Stimulated activated CD8-positive, alpha-beta memory T cell treated with anti-CD3 and anti-CD28 coated beads, Interleukin-12 subunit alpha, Interleukin-12 subunit beta, amount 100 ng/mL, for 1 hour (primary cell): Measurements from ENCODE around the gene STAB2.

Source experiments
- DNase-seq: peaks from one replicate; pipeline ENCODE4 v3.0.0-alpha.2; 2020; ENCODE audit warnings: low read depth

STAB2 gene

DNA sequence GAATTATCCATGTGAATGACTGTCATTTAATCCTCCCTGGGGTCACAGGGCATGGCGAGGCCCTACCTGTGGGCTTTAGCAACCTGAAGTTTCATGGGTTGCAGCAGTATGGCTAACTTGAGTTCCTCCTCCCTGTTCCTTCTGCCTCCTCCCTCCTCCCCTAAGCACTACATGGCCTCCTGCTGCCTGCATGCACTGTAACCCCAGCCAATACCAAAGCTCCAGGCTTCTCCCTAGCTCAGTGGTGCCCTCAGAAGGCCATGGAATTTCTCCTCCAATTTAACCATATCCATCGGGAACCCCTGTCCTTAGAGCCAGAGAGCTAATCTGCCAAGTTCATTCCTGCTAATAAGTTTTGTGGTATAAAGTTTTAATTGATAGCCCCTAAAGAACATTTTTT, 158.9 kb downstream of the STAB2 start:
- no peak for DNase-seq

DNA sequence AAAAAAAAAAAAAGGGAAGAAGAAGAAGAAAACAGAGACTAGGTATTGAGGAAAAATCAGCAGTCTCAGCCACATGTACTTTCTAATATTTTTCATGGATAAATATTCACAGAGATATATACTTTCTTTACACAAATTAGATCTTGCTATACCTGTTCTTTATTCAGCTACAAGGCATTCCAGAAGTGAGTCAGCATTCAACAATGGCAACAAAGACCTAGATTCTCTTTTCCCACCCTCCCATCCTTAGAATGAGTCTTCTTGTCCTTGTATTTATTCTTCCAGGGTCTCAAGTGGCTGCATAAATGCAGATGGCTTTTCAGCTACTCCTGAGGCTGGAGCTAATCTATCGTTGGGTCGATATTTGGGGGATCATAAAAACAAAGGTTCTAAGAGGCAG, 160.9 kb downstream of the STAB2 start:
- no peak for DNase-seq

DNA sequence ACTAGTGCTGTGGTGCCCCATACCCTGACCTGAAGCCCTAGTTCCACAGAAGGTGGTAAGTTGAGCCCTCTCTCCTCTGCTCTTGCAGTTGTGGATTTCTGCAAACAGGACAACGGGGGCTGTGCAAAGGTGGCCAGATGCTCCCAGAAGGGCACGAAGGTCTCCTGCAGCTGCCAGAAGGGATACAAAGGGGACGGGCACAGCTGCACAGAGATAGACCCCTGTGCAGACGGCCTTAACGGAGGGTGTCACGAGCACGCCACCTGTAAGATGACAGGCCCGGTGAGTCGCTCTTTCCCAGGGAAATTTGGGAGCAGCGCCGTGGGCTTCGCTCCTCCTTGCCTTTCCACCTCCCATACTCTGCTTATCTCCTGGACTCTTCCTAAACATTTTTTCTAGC, 161.8 kb downstream of the STAB2 start:
- no peak for DNase-seq

DNA sequence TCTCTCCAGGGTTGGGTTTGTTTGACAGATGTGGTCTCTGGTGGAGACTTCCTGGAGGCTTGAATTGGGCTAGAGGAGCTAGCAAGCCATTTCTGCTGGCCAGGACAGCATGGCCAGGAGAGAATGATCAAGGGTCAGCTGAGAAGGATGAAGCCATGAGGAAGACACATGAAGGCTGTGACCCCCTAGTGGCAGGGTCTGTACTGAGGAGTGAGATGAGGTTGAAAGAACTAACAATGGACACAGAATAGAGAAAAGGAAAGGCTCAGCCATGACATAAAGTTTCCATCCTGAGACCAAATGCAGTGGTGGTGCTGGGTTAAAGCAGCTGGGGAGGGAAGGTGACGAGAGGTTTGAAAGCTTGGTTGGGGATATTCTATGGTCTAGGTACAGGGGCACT, 164.1 kb downstream of the STAB2 start:
- DNase-seq: no peak

GRCh38 chr12:103751600-103751999, 164.5 kb downstream of the STAB2 start:
- DNase-seq: no peak

DNA sequence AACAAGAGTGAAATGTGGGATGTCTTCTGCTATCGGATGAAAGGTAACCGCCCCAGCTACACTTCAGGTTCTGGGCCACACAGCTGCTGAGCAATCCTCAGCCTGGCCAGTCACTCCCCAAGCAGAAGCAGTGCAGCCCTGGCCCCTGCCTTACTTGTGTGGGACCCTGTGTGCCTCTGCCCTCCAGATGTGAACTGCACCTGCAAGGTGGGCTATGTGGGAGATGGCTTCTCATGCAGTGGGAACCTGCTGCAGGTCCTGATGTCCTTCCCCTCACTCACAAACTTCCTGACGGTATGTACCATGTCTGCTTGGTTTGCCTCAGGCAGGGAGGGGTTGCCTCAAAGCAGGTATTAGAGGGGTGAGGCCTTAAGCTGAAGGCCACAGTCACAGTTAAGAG, 168.4 kb downstream of the STAB2 start:
- DNase-seq: no peak

GRCh38 chr12:103756443-103756842, 169.4 kb downstream of the STAB2 start:
- DNase-seq: no peak

- DNase-seq: no peak
Measured at GRCh38 chr12:103757248-103757647, 170.2 kb downstream of the STAB2 start.

DNA sequence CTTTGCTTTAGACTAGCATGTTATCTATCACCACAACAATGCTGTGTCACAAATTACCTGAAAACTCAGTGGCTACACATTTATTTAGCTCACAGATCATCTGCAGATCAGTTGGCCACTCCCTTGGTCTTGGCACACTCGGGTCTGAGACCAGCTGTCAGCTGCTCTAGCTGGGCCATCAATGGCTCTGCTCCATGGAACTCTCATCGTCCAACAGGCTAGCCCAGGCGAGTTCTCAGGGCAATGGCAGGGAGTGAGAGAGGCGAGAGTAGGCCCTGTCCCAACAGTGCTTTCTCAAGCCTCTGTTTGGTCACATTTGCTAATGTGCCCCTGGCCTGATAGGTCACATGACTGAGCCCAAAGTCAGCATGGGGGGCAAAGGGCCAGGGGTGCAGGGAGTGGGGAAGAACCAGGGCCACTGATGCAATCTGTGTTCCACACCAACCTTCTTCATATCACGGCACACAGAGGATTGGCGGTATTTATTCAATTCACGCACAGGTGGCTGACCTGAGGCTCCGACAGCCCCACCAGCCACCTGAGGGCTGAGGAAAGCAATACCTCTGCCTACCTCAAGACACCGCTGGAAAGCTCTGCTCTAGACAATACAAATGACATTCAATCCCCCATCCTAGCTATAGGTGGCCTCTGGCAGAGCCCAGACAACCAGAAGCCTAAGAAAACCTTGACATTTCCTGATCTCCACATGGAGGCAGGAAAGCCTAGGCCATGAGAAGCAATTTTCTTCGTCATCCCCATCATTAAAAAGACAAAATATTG, 171.4 kb downstream of the STAB2 start:
- DNase-seq: no peak

DNA sequence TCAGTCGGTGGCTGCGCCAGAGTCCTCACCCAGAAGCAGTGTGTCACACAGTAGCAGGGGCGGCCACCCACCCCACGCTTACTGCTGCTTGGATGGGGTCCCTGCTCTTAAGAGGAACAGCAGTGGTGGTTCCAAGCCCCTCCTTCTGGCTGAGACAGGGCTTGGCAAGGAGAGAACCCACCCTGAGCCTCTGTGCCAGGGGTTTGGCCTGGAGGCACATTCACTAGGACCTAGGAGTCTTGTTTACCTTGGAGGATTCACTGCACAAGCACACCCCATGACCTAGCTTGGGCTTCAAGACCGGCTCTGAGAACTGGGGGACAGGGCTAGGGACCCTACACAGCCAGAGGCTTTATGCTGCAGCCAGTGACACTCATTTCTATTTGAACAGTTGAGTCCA, 175.4 kb downstream of the STAB2 start:
- DNase-seq: no peak

- DNase-seq: no peak
Measured at GRCh38 chr12:103765322-103765721, 178.2 kb downstream of the STAB2 start.

DNA sequence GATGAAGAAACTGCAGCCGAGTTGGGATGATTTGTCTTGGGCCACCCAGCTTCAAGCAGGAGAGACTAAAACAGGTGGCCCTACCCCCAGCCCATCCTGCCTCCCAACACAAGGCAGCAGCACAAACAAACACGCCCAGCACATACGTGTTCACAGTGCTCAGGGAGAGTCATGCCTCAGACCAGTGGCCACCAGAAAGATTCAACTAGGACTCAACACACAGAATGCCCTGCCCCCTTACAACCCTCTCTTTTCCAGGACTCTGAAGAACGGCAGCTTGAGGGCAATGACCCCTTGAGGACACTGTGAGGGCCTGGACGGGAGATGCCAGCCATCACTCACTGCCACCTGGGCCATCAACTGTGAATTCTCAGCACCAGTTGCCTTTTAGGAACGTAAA, 179.0 kb downstream of the STAB2 start:
- no peak for DNase-seq

DNA sequence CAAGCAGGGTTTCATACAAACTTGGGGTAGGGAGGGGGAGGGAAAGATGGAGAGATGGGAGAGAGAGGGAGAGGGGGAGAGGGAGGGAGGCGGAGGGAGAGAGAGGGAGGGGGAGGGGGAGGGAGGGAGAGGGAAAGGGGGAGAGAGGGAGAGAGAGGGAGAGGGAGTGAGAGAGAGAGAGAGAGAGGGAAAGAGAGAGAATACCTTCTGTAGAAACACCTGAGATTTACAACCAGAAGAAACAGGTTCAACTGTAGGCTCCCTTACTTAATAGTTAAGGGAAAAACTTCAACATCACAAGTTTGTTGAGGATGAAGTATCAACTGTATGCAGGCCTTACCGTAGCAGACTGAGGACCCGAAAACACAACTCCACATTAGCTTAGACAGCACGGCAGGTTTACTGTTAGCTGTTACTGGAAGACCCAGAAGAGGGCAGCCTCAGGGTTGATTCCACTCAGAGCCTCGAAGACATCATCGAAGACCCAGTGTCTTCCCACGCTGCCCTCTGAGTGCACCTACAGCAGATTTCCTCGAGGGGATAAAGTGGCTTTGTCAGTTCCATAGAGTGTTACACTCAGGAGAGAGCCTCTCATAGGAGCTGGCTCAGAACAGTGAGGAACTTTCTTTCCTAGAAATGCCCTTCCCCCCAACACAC, 181.5 kb downstream of the STAB2 start:
- DNase-seq: no peak

- DNase-seq: no peak
Measured at GRCh38 chr12:103769240-103769945, 182.3 kb downstream of the STAB2 start.

DNA sequence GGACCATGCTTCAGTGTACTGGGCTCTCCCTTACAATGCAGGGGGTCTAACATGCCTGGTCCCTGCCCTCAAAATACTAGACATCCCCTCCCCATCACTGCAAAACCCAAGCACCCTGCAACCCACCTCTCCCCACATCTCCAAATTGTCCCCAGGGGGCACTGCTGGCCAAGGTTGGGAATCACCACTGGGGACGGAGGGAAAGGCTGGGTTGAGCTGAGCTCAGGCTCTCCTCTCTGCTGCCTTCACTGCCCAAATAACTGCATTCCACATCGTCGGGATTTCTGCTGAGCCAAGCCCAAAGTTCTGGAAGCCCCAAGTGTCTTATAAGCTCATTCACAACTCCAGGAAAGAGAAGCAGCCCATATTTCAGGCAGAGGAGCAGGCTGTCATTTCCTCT, 184.4 kb downstream of the STAB2 start:
- DNase-seq: no peak

DNA sequence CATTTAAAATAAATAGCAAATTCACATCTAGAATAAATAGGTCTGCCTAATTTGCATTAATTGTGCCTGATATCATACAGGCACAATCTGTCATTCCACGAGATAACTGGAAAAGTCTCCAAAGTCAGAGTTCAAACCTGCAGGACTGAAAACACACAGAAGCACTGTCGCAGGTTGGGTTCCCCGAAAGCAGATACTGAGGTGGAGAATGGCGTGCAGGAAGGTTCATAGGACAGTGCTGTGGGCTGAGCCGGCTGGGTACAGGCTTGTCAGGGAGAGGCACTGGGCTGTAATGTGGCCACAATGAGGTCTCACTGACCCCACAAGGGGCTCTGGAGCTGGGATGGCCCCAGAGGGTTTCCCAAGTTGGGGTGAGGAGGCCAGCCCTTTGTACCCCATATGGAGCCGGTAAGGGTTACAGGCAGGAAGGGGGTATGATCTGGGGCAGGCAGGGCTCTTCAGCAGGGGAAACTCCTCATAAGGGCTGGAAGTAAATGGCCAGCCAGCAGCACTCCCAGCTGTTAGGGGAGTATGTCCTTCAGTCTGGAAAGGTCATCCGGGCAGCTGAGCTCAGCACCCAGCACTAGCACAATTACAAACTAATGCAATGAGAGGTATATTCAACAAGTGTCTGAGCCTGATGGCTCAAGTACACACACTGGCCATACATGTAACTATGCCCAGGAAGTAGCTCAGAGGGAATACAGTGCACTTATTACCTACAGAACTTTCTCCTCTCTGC, 185.5 kb downstream of the STAB2 start:
- DNase-seq: no peak

DNA sequence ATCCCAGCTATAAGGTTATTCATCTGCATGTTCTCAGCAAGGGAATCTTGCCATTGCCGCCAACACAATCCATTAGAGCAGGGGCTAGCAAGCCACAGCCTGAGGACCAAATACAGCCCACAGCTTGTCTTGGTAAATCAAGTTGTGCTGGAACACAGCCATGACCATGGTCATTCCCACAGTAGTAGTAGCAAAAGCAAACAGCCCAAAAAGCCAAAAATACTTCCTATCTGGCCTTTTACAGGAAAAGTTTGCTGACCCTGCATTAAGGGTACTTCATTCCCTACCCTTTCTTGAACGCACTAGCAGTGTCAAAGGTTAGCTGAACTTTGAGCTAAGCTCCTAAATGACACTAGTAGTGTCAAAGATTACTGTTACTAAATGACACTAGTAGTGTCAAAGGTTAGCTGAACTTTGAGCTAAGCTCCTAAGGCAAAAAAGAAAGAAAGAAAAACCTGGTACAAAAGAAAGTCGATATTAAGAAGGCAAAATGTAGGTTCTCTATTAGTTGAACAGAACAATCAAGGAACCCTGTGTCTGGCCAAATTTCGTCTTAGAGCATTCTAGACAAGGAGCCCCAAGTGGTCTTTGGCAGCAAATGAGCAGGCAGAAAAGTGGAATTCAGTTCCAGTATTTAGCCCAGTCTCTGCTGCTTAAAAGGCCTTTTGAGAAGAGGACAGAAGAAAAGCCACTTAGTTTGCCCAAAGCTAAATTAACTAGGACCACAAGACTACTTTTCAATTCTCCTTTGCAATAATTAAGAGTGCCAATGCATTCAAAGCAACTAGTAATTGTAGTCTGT, 186.2 kb downstream of the STAB2 start:
- DNase-seq: no peak

DNA sequence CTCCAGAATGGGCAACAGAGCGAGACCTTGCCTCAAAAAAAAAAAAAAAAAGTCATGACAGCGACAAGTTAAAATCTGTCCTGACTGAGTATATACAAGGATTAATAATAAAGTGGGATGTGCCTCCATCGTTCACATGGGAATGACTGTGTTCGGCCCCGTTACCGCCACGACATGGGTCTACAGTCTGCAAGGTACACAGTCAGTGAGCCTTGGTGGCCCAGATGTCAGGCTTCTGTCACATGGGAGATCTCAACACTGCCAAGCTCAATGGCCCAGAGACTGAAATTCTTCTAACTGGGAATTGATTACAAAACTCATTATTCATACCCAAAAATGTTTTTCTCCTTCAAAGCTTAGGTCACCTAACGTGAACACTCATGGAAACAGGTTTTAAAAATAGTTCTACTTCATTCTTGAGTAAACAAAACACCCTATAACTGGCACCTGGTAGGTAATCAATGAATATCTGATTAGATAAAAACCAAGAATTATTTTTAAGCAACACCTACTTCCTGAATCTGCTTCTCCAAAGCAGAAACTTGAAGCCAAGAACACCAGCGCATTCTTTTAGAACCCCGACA, 188.0 kb downstream of the STAB2 start:
- DNase-seq: no peak

DNA sequence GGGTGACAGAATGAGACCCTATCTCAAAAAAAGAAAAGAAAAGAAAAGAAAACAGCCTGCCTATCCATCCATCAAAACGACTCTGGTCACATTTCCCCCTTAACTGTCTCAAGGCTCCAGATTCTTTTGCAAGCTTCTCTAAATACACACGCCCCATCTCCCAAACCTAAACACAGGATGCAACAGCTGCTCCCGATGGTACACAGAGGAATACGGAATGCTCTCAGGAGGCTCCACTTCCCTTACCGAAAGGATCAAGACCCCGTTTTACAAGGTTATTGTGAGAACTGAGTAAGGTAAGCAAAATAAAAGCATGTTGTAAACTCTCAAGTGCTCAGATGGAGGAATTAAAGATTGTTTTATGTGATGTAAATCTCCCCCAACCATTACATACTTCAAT, 191.7 kb downstream of the STAB2 start:
- no peak for DNase-seq

- DNase-seq: no peak
Measured at GRCh38 chr12:103779410-103780092, 192.5 kb downstream of the STAB2 start.

DNA sequence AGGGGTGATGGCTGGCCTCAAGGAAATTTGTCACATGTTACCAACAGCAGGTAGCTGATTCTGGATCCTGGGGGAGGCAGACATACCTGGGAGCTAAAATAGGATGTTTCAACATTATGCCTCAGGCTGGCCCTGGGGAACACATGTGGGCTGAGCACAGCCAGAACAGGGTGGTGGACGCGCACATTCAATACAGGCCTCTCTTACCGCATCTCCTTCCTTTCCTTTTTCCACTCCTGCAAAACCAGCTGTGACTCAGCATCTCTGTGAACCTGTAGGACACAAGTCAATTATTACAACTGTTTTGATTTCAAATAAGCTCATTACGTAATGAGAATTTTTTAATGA, 193.0 kb downstream of the STAB2 start:
- DNase-seq: no peak
